Hematopoietic multipotent progenitor cell (in vitro differentiated cells): ENCODE results near the gene ITGB2. TPM values are rescaled to one million over a fixed set of nuclear protein-coding genes. Genes with fewer than 3 reads are reported as not detected.
"Not testable (repeated sequence)": the region's sequence is repeated elsewhere in the genome, so short reads cannot be mapped to it uniquely, and the experiment has no call there.

Source experiments
- DNase-seq, 3 donors: peaks; one replicate each; pipeline ENCODE4 v3.0.0-alpha.2; 2011 to 2015; ENCODE audit warnings: low read depth in 2 of 3, low spot score in 2 of 3
- total RNA-seq: library from RNA; depleted of rRNA; stranded (reverse); fragments of >200 nt; gene quantifications from one replicate; pipeline ENCODE4 v1.2.3, GENCODE V29; 2012

ITGB2 gene
- total RNA-seq, 1 donor, result 169 TPM

GRCh38 chr21:44942566-44942965 is 21.9 kb upstream of the ITGB2 start:
- no peak for DNase-seq

GRCh38 chr21:44941567-44941966 is 20.9 kb upstream of the ITGB2 start:
- no peak for DNase-seq

- DNase-seq, result no peak
These were observed 19.5 kb upstream of the ITGB2 start for GRCh38 chr21:44940116-44940631.

GRCh38 chr21:44939532-44940115 is 18.9 kb upstream of the ITGB2 start, which contains the start of gene SLX9:
Gene SLX9, plus strand, starts transcription at chr21:44940029. Its CDS starts 29 bp downstream, at chr21:44940058.
- DNase-seq, result peak; percentile 56 to 61 (median 57)

- no peak for DNase-seq
These were observed 18.3 kb upstream of the ITGB2 start for GRCh38 chr21:44938772-44939531.

- DNase-seq, result no peak
These were observed 14.8 kb upstream of the ITGB2 start for GRCh38 chr21:44935533-44935927.

GRCh38 chr21:44934797-44935532 is 14.3 kb upstream of the ITGB2 start:
- no peak for DNase-seq

GRCh38 chr21:44934276-44934675 is 13.6 kb upstream of the ITGB2 start:
- no peak for DNase-seq

GRCh38 chr21:44933918-44934260 is 13.2 kb upstream of the ITGB2 start:
- no peak for DNase-seq

- DNase-seq, result no peak
These were observed 12.7 kb upstream of the ITGB2 start for GRCh38 chr21:44933199-44933917.

GRCh38 chr21:44932408-44933181 is 11.9 kb upstream of the ITGB2 start:
- peak in 1 of 3 donors; percentile 64 for DNase-seq

- DNase-seq, result no peak
These were observed 11.1 kb upstream of the ITGB2 start for GRCh38 chr21:44931501-44932407.

- DNase-seq, result no peak
These were observed 10.4 kb upstream of the ITGB2 start for GRCh38 chr21:44931137-44931500.

GRCh38 chr21:44930543-44930981 is 9.9 kb upstream of the ITGB2 start:
- DNase-seq, result peak in 1 of 3 donors; percentile 55

- no peak for DNase-seq
These were observed 9.3 kb upstream of the ITGB2 start for GRCh38 chr21:44929799-44930542.

- no peak for DNase-seq
These were observed 8.6 kb upstream of the ITGB2 start for GRCh38 chr21:44929242-44929798.

- not testable (repeated sequence) for DNase-seq
These were observed 8.0 kb upstream of the ITGB2 start for GRCh38 chr21:44928500-44929241.
